SKM-1 (cell line): ENCODE results near the gene NTF3.

Source experiments
- DNase-seq: peaks from one replicate; lab custom pipeline; 2025; ENCODE audit not compliant: unreplicated experiment; lab: John Stamatoyannopoulos, UW

The NTF3 gene

GRCh38 chr12:5432011-5432400, at the start of gene NTF3:
Gene NTF3 (plus strand): TSS chr12:5432108. CDS start chr12:5432325, 217 bp downstream.
- no peak for DNase-seq

- no peak for DNase-seq
Observed at GRCh38 chr12:5384015-5384414, 47.9 kb upstream of the NTF3 start.

- no peak for DNase-seq
Observed at GRCh38 chr12:5388581-5389535, 43.0 kb upstream of the NTF3 start.

- no peak for DNase-seq
Observed at GRCh38 chr12:5390174-5390799, 41.6 kb upstream of the NTF3 start.

- DNase-seq: no peak
Observed at GRCh38 chr12:5391653-5392052, 40.3 kb upstream of the NTF3 start.

GRCh38 chr12:5392961-5393360, 38.9 kb upstream of the NTF3 start:
- no peak for DNase-seq

GRCh38 chr12:5395443-5396271, 36.3 kb upstream of the NTF3 start:
- no peak for DNase-seq

- no peak for DNase-seq
Observed at GRCh38 chr12:5396541-5396940, 35.4 kb upstream of the NTF3 start.

GRCh38 chr12:5399266-5399665, 32.6 kb upstream of the NTF3 start:
- DNase-seq: no peak

GRCh38 chr12:5402009-5402935, 29.6 kb upstream of the NTF3 start:
- no peak for DNase-seq

- no peak for DNase-seq
Observed at GRCh38 chr12:5403411-5403810, 28.5 kb upstream of the NTF3 start.

- no peak for DNase-seq
Observed at GRCh38 chr12:5407034-5407856, 24.7 kb upstream of the NTF3 start.

- DNase-seq: no peak
Observed at GRCh38 chr12:5409619-5410018, 22.3 kb upstream of the NTF3 start.

- DNase-seq: no peak
Observed at GRCh38 chr12:5416571-5416970, 15.3 kb upstream of the NTF3 start.

GRCh38 chr12:5417500-5417899, 14.4 kb upstream of the NTF3 start:
- no peak for DNase-seq

GRCh38 chr12:5428332-5429221, 3.3 kb upstream of the NTF3 start:
- DNase-seq: no peak

- DNase-seq: no peak
Observed at GRCh38 chr12:5429741-5430557, 2.0 kb upstream of the NTF3 start.
